Keratinocyte (primary cell): ENCODE measurements around the gene OR4F17.
"Not testable (repeated sequence)": the region's sequence is repeated elsewhere in the genome, so short reads cannot be mapped to it uniquely, and the experiment has no call there.

ENCODE experiments used
- EZH2 ChIP-seq: IDR thresholded peaks from one replicate; pipeline ENCODE4 v1.6.1; 2012; ENCODE audit warnings: inconsistent platforms, mild to moderate bottlenecking, low read length, moderate library complexity
- TF ChIP-seq, protein P1 (sequence below), 3 experiments: IDR thresholded peaks in 1 of 3; conservative IDR thresholded peaks in 1 of 3; optimal IDR thresholded peaks in 1 of 3; 2 replicates in 2 of 3; 3 replicates in 1 of 3; pipeline versions ENCODE3 to v1.5.1; 2011; ENCODE audit warnings: low read length in 3 of 3, mild to moderate bottlenecking in 3 of 3, moderate library complexity in 2 of 3, control low read depth in 1 of 3, inconsistent platforms in 1 of 3; ENCODE audit not compliant: insufficient read depth in 2 of 3; ENCODE audit errors: extremely low read depth in 1 of 3

DNA sequence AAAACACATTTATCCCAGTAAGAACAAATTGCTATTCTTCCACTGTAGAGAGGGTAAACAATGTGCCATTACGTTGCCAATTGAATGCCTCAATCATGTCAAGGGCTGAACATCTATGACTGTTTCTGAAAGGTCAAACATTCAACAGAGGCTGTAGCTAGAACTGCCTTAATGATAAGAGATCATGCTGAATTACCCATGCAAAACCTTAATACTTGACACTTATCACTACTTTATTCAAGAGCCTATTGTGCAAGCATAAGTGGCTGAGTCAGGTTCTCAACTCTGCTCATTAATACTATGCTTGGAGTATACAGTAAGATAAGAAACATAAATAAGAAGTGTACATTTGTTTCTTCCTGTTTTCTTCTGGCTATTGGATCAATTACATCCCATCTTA lies 23.3 kb upstream of the OR4F17 start:
- TF ChIP-seq, protein P1, sequence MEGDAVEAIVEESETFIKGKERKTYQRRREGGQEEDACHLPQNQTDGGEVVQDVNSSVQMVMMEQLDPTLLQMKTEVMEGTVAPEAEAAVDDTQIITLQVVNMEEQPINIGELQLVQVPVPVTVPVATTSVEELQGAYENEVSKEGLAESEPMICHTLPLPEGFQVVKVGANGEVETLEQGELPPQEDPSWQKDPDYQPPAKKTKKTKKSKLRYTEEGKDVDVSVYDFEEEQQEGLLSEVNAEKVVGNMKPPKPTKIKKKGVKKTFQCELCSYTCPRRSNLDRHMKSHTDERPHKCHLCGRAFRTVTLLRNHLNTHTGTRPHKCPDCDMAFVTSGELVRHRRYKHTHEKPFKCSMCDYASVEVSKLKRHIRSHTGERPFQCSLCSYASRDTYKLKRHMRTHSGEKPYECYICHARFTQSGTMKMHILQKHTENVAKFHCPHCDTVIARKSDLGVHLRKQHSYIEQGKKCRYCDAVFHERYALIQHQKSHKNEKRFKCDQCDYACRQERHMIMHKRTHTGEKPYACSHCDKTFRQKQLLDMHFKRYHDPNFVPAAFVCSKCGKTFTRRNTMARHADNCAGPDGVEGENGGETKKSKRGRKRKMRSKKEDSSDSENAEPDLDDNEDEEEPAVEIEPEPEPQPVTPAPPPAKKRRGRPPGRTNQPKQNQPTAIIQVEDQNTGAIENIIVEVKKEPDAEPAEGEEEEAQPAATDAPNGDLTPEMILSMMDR (optimal IDR thresholded peaks at IDR 0.05 in 1 of 3, IDR thresholded peaks at IDR 0.05 in 1 of 3, conservative IDR thresholded peaks at IDR 0.05 in 1 of 3; ENCODE audit: extremely low read depth in 1 of 3, insufficient read depth in 2 of 3, low read length in 3 of 3), result not testable (repeated sequence)
- TF ChIP-seq EZH2, result not testable (repeated sequence)
